Testis (tissue), 3 donors: ENCODE results near the gene ANKRD11. TPM values are rescaled to one million over a fixed set of nuclear protein-coding genes. Genes with fewer than 3 reads are reported as not detected.

Experiments used
- DNase-seq: peaks from one replicate; pipeline ENCODE4 v3.0.0-alpha.2; 2019
- H3K27ac ChIP-seq, 2 donors: fragments of 200-600 bp; sonication (generic); one replicate each; pipeline ENCODE4 v1.5.1; 2019
- H3K27me3 ChIP-seq: fragments of 200-600 bp; sonication (generic); one replicate; pipeline ENCODE4 v1.5.1; 2019
- H3K36me3 ChIP-seq: fragments of 200-600 bp; sonication (generic); one replicate; pipeline ENCODE4 v1.5.1; 2017; ENCODE audit warnings: low read depth; ENCODE audit errors: missing control alignments
- H3K4me1 ChIP-seq: fragments of 200-600 bp; sonication (generic); one replicate; pipeline ENCODE4 v1.5.1; 2019
- H3K4me3 ChIP-seq, 2 donors: fragments of 200-600 bp; sonication (generic); one replicate each; pipeline ENCODE4 v1.5.1; 2017 to 2019
- H3K9me3 ChIP-seq: fragments of 200-600 bp; sonication (generic); one replicate; pipeline ENCODE4 v1.5.1; 2017
- POLR2A ChIP-seq: fragments of 450-650 bp; IDR thresholded peaks from one replicate; pipeline ENCODE4 v1.6.1; 2017; ENCODE audit warnings: antibody characterized with exemption, mild to moderate bottlenecking, moderate library complexity
- WGBS, 2 donors: methylation state at CpG; one replicate each; pipeline ENCODE4 v1.1.5; 2018; 5-methylcytosine and 5-hydroxymethylcytosine counted together
- intact Hi-C: fragments of 100-400 bp; cut with DNase I; formaldehyde crosslinking; loops from one replicate; pipeline ENCODE4 v1.15.1; 2023; ENCODE audit warnings: low total_unique reads
- polyA plus RNA-seq: library from polyadenylated mRNA; stranded (reverse); fragments of 350-450 nt; fragmentation: Illumina TruSeq; extraction: RNeasy Lipid Tissue Mini Kit (QIAGEN cat#74804); gene quantifications from one replicate; pipeline ENCODE4 v1.2.3, GENCODE V29; 2014; ENCODE audit warnings: low read depth, low replicate concordance; ENCODE audit not compliant: insufficient read depth
- total RNA-seq, 2 donors: library from RNA; depleted of rRNA; stranded (reverse); fragments of >200 nt; gene quantifications; one replicate each; pipeline ENCODE4 v1.2.3, GENCODE V29; 2016
- TF ChIP-seq, protein P1 (sequence below), 3 experiments: fragments of 450-650 bp in 2 of 3; fragments of 200-600 bp in 1 of 3; sonication (generic) in 1 of 3; IDR thresholded peaks; one replicate each; pipeline ENCODE4 v1.5.1; 2016 to 2019; ENCODE audit warnings: antibody characterized with exemption in 3 of 3, mild to moderate bottlenecking in 2 of 3, moderate library complexity in 1 of 3

ANKRD11 gene
- total and polyA plus RNA-seq, 3 donors from 2014 or later = 49.7 to 187 (median 150) TPM

DNA sequence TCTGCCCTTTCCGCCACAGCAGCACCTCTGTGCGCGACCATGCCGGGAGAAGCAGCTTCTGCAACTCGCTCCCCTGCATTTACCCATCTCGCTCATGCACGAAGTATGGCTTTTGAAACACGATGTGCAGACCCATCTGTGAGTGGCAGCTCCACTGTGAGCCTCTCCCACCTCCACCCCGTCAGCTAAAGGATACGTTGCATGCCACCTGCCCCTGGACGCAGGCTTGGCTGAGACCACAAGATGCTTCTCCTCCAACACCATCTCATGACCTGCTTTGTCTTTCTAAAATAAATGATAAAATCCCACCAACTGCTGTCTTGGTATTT lies 172.0 kb downstream of the ANKRD11 start:
- WGBS, 2 donors = 95 to 97% methylated on average over 11 of the region's 11 CpGs
- intact Hi-C loops = no loop called here

DNA sequence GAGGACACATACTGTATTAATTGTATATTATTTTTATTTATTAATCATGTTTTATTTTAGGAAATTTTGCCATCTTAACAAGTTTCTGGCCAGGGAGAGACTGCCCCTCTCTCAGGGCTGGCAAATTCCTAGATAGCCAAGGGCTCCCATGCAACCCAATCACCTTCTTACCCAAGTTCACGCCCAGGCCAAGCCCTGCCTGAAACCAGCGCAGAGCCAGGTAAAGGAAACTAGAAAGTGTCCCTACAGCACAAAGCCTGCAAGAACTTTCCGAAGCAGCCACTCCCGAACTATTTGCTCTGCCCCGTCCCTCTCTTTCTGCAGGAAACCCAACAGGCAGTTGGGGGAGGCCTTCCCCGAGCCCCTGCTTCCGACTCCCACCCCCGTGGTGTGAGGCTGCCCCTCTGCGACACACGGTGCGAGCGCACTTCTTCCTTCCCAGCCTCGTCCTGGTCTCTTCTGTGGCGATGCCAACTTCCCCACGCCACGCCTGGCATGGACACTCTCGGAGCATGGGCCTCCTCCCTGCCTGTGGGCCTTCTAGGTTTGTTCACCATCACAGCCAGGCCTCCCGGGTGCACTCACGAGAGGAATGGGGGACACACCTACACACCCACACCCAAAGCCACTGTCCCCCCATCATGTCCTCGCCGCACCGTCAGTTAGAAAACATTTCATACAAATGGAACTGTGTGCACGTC lies 172.5 kb downstream of the ANKRD11 start:
- TF ChIP-seq, protein P1, sequence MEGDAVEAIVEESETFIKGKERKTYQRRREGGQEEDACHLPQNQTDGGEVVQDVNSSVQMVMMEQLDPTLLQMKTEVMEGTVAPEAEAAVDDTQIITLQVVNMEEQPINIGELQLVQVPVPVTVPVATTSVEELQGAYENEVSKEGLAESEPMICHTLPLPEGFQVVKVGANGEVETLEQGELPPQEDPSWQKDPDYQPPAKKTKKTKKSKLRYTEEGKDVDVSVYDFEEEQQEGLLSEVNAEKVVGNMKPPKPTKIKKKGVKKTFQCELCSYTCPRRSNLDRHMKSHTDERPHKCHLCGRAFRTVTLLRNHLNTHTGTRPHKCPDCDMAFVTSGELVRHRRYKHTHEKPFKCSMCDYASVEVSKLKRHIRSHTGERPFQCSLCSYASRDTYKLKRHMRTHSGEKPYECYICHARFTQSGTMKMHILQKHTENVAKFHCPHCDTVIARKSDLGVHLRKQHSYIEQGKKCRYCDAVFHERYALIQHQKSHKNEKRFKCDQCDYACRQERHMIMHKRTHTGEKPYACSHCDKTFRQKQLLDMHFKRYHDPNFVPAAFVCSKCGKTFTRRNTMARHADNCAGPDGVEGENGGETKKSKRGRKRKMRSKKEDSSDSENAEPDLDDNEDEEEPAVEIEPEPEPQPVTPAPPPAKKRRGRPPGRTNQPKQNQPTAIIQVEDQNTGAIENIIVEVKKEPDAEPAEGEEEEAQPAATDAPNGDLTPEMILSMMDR (IDR thresholded peaks at IDR 0.05) = no peak
- TF ChIP-seq POLR2A = no peak
- intact Hi-C loops = no loop called here
- Histone ChIP-seq H3K9me3 (no peaks in the 10 kb centered on the region), H3K27ac (no peak overlapping the region), H3K4me3 (no peak overlapping the region), H3K36me3 (no peaks in the 10 kb centered on the region), H3K4me1 (peaks cover 33% of the 10 kb centered on the region), H3K27me3 (no peaks in the 10 kb centered on the region)
- DNase-seq = no peak
- WGBS, 2 donors = 88 to 97% methylated on average over 23 of the region's 23 CpGs

More for the DNA sequence above, 172.0 kb downstream of the ANKRD11 start:
- Histone ChIP-seq H3K27me3 (no peaks in the 10 kb centered on the region), H3K36me3 (no peaks in the 10 kb centered on the region), H3K4me1 (peaks cover 34% of the 10 kb centered on the region), H3K27ac (no peak overlapping the region), H3K9me3 (no peaks in the 10 kb centered on the region), H3K4me3 (no peak overlapping the region)
- TF ChIP-seq, protein P1 (IDR thresholded peaks at IDR 0.05) = no peak
- TF ChIP-seq POLR2A = no peak
- DNase-seq = no peak

DNA sequence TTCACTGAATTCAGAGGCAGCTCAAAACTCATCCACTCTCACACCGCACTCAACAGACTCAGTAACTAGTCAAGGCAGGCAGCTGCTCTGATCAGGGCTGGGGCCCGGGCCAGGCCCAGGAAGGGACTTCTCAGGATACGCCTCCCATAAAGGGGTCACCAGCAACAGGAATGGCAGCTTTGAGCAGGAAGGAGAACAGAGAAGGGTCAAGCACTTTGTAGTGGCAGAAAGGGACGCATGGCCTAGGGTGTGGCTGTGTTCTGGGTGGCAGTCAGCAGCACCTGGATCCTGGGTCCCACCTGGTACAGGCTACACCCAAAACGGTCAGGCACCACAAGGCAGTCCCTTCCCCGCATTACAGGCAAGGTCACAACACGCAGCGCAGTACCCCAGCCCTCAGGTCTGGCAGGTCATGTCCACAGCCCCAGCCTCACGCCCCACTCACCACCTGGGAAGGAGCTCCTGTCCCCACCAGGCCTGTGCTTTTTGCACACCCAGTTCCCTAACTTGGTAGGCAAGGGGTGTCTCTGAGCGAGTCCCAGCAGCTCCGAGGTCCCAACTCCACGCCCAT lies 173.2 kb downstream of the ANKRD11 start:
- H3K9me3 ChIP-seq = no peaks in the 10 kb centered on the region
- 90 to 93% methylated on average over 12 of the region's 12 CpGs for WGBS, 2 donors
- intact Hi-C loops = no loop called here
- no peak for DNase-seq
- H3K27ac ChIP-seq = no peak overlapping the region
- no peak for TF ChIP-seq POLR2A
- TF ChIP-seq, protein P1 (IDR thresholded peaks at IDR 0.05) = no peak
- H3K4me3 ChIP-seq = no peak overlapping the region
- peaks cover 32% of the 10 kb centered on the region for H3K4me1 ChIP-seq
- H3K27me3 ChIP-seq = no peaks in the 10 kb centered on the region
- no peaks in the 10 kb centered on the region for H3K36me3 ChIP-seq

DNA sequence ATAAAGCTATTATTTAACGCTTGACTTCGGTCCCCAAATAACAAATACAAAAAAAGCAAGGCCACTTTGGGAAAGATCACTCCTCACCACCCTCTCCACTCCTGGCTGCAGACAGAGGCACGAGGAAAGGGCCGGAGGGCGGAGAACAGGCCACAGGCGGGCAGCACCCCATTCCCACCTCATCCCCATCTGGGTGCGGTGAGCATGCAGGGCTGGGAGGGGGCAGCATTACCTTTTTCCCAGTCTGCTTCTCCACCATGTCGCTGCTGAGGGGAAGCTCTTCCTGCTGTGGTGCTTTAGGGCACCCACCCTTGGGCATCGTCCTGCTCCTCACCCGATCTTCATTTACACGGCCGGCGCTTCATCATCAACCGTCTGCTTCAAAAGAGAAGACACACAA lies 173.7 kb downstream of the ANKRD11 start:
- Histone ChIP-seq H3K9me3 (no peaks in the 10 kb centered on the region), H3K4me3 (no peak overlapping the region), H3K36me3 (no peaks in the 10 kb centered on the region), H3K27me3 (no peaks in the 10 kb centered on the region), H3K4me1 (peaks cover 33% of the 10 kb centered on the region), H3K27ac (no peak overlapping the region)
- intact Hi-C loops = no loop called here
- no peak for DNase-seq
- WGBS, 2 donors = 92% methylated on average over 14 of the region's 14 CpGs
- TF ChIP-seq, protein P1 (IDR thresholded peaks at IDR 0.05) = no peak
- no peak for TF ChIP-seq POLR2A
